SK-N-SH (cell line): Measurements from ENCODE around the gene NFKBIE. TPM values are rescaled to one million over a fixed set of nuclear protein-coding genes. Genes with fewer than 3 reads are reported as not detected.

Experiments used
- CTCF ChIA-PET: fragments of 300-600, 350-600 bp; formaldehyde crosslinking; extraction: SDS; loops from one replicate; lab custom pipeline; 2021; lab: Yijun Ruan, JAX
- POLR2A ChIA-PET: fragments of 350-600 bp; sonication (Branson Sonifier 250); formaldehyde crosslinking; extraction: SDS; loops from one replicate; lab custom pipeline; 2020; ENCODE audit warnings: antibody characterized with exemption, inconsistent platforms; lab: Yijun Ruan, JAX
- DNase-seq: peaks from one replicate; pipeline ENCODE4 v3.0.0; 2012
- H2AFZ ChIP-seq: fragments of 200-600 bp; sonication (generic); 2 replicates; pipeline ENCODE4 v1.8.1; 2016; ENCODE audit warnings: antibody characterized with exemption, mild to moderate bottlenecking, low read depth
- H3F3A ChIP-seq: fragments of 200-600 bp; sonication (generic); replicated peaks from 2 replicates; pipeline ENCODE3; 2016; ENCODE audit warnings: antibody characterized with exemption, mild to moderate bottlenecking; ENCODE audit not compliant: insufficient read depth
- H3K27ac ChIP-seq, 2 experiments: fragments of 200-500 bp in 1 of 2; fragments of 200-600 bp in 1 of 2; sonication (Bioruptor generic) in 1 of 2; sonication (generic), shearing (Covaris generic) in 1 of 2; 2 replicates each; pipeline versions ENCODE4 v1.5.1 to v1.6.1; 2014 to 2016; ENCODE audit warnings: low read depth in 2 of 2, inconsistent platforms in 1 of 2, low read length in 1 of 2, mild to moderate bottlenecking in 1 of 2, mixed read lengths in 1 of 2
- H3K27me3 ChIP-seq: fragments of 200-600 bp; sonication (generic), shearing (Covaris generic); 2 replicates; pipeline ENCODE4 v1.6.1; 2016; ENCODE audit warnings: mixed run types; ENCODE audit not compliant: insufficient read depth
- H3K36me3 ChIP-seq, 2 experiments: fragments of 200-500 bp in 1 of 2; fragments of 200-600 bp in 1 of 2; sonication (Bioruptor generic) in 1 of 2; sonication (generic) in 1 of 2; replicated peaks in 1 of 2; 2 replicates each; pipeline versions ENCODE3 to v1.5.1; 2014 to 2016; ENCODE audit warnings: low read length in 1 of 2, mild to moderate bottlenecking in 1 of 2; ENCODE audit not compliant: insufficient read depth in 2 of 2, control insufficient read depth in 1 of 2
- H3K4me1 ChIP-seq, 2 experiments: fragments of 200-500 bp in 1 of 2; fragments of 200-600 bp in 1 of 2; sonication (Bioruptor generic) in 1 of 2; sonication (generic), shearing (Covaris generic) in 1 of 2; 2 replicates each; pipeline versions ENCODE4 v1.5.1 to v1.6.1; 2014 to 2016; ENCODE audit warnings: low read depth in 1 of 2, low read length in 1 of 2, mixed run types in 1 of 2; ENCODE audit not compliant: insufficient read depth in 2 of 2, control insufficient read depth in 1 of 2
- H3K4me2 ChIP-seq: fragments of 200-600 bp; sonication (generic), shearing (Covaris generic); 2 replicates; pipeline ENCODE4 v1.6.1; 2017; ENCODE audit warnings: mixed run types
- H3K4me3 ChIP-seq, 2 experiments: fragments of 200-500 bp in 1 of 2; fragments of 200-600 bp in 1 of 2; sonication (Bioruptor generic) in 1 of 2; sonication (generic), shearing (Covaris generic) in 1 of 2; 2 replicates each; pipeline versions ENCODE4 v1.5.1 to v1.8.1; 2014 to 2016; ENCODE audit warnings: low read depth in 2 of 2, inconsistent platforms in 1 of 2, low read length in 1 of 2, mild to moderate bottlenecking in 1 of 2, mixed read lengths in 1 of 2, moderate library complexity in 1 of 2
- H3K79me2 ChIP-seq: fragments of 200-600 bp; sonication (generic); 2 replicates; pipeline ENCODE4 v1.8.1; 2017; ENCODE audit warnings: mild to moderate bottlenecking; ENCODE audit not compliant: insufficient read depth
- H3K9ac ChIP-seq: fragments of 200-600 bp; sonication (generic); 2 replicates; pipeline ENCODE4 v1.6.1; 2017; ENCODE audit warnings: mixed run types
- H3K9me2 ChIP-seq: fragments of 200-600 bp; sonication (generic); 2 replicates; pipeline ENCODE4 v1.6.1; 2017; ENCODE audit warnings: mixed run types
- H3K9me3 ChIP-seq: fragments of 200-600 bp; sonication (generic); 2 replicates; pipeline ENCODE4 v1.6.1; 2017; ENCODE audit warnings: mixed run types, mild to moderate bottlenecking, moderate library complexity
- H4K20me1 ChIP-seq: fragments of 200-600 bp; sonication (generic); 2 replicates; pipeline ENCODE4 v1.6.1; 2017; ENCODE audit warnings: mild to moderate bottlenecking, mixed run types; ENCODE audit not compliant: insufficient read depth
- CHD2 ChIP-seq: fragments of 150-350 bp; IDR thresholded peaks from 2 replicates; pipeline ENCODE4 v1.6.1; 2018; ENCODE audit warnings: low read length; ENCODE audit not compliant: partially characterized antibody
- ELF1 ChIP-seq: IDR thresholded peaks from 2 replicates; pipeline ENCODE4 v1.4.0; 2012
- EP300 ChIP-seq, 2 experiments: IDR thresholded peaks; 2 replicates each; pipeline versions ENCODE4 v1.4.0 to v1.6.1; 2012; ENCODE audit warnings: borderline replicate concordance in 1 of 2, low read depth in 1 of 2, low read length in 1 of 2
- FOXJ3 ChIP-seq: sonication (generic); formaldehyde crosslinking; IDR thresholded peaks from 2 replicates; pipeline ENCODE4 v1.5.1; 2020; ENCODE audit warnings: mild to moderate bottlenecking, missing genetic modification reagents
- FOXM1 ChIP-seq: IDR thresholded peaks from 2 replicates; pipeline ENCODE4 v1.4.0; 2012; ENCODE audit warnings: low read depth, mild to moderate bottlenecking
- GABPA ChIP-seq: IDR thresholded peaks from 2 replicates; pipeline ENCODE4 v1.4.0; 2012; ENCODE audit warnings: low read depth, mild to moderate bottlenecking
- MXI1 ChIP-seq: IDR thresholded peaks from 2 replicates; pipeline ENCODE4 v1.6.1; 2012; ENCODE audit warnings: mild to moderate bottlenecking, low read depth, low read length, improper control_type of control experiment
- NFIC ChIP-seq: IDR thresholded peaks from 2 replicates; pipeline ENCODE4 v1.4.0; 2012; ENCODE audit warnings: borderline replicate concordance
- POLR2AphosphoS5 ChIP-seq: IDR thresholded peaks from 2 replicates; pipeline ENCODE4 v1.6.1; 2012; ENCODE audit warnings: low read depth, low read length
- RCOR1 ChIP-seq: fragments of 150-350 bp; IDR thresholded peaks from 2 replicates; pipeline ENCODE4 v1.6.1; 2017; ENCODE audit warnings: antibody characterized with exemption, low read length
- RFX5 ChIP-seq: IDR thresholded peaks from 2 replicates; pipeline ENCODE4 v1.6.1; 2012; ENCODE audit warnings: mild to moderate bottlenecking, improper control_type of control experiment, low read length
- TCF12 ChIP-seq: IDR thresholded peaks from 2 replicates; pipeline ENCODE4 v1.4.0; 2012
- TEAD4 ChIP-seq: IDR thresholded peaks from 2 replicates; pipeline ENCODE4 v1.4.0; 2012; ENCODE audit warnings: mild to moderate bottlenecking, borderline replicate concordance; ENCODE audit not compliant: insufficient read depth
- YY1 ChIP-seq: IDR thresholded peaks from 2 replicates; pipeline ENCODE4 v1.4.0; 2012; ENCODE audit warnings: low read depth, mild to moderate bottlenecking
- WGBS: methylation state at CpG from one replicate; pipeline ENCODE4 v1.1.6; 2017; ENCODE audit warnings: low lambda C conversion rate; 5-methylcytosine and 5-hydroxymethylcytosine counted together
- polyA plus RNA-seq, 3 experiments: library from polyadenylated mRNA; depleted of rRNA; stranded (reverse); fragments of >200 nt; gene quantifications; 2 replicates each; pipeline ENCODE4 v1.2.3, GENCODE V29; 2012
- TF ChIP-seq, protein P1 (sequence below): fragments of 150-350 bp; IDR thresholded peaks from 2 replicates; pipeline ENCODE4 v1.6.1; 2016; ENCODE audit warnings: mild to moderate bottlenecking, low read depth, low read length
- TF ChIP-seq, protein P2 (sequence below): IDR thresholded peaks from 2 replicates; pipeline ENCODE4 v1.4.0; 2012; ENCODE audit warnings: low read depth
- TF ChIP-seq, protein P3 (sequence below): fragments of 200-600 bp; sonication (generic); IDR thresholded peaks from 2 replicates; pipeline ENCODE4 v1.6.1; 2017; ENCODE audit warnings: antibody characterized with exemption, mild to moderate bottlenecking, moderate library complexity

Gene NFKBIE
- polyA plus RNA-seq, 1 of the 3 experiments (the other 2 are of a cell fraction), result 5.8 TPM

DNA sequence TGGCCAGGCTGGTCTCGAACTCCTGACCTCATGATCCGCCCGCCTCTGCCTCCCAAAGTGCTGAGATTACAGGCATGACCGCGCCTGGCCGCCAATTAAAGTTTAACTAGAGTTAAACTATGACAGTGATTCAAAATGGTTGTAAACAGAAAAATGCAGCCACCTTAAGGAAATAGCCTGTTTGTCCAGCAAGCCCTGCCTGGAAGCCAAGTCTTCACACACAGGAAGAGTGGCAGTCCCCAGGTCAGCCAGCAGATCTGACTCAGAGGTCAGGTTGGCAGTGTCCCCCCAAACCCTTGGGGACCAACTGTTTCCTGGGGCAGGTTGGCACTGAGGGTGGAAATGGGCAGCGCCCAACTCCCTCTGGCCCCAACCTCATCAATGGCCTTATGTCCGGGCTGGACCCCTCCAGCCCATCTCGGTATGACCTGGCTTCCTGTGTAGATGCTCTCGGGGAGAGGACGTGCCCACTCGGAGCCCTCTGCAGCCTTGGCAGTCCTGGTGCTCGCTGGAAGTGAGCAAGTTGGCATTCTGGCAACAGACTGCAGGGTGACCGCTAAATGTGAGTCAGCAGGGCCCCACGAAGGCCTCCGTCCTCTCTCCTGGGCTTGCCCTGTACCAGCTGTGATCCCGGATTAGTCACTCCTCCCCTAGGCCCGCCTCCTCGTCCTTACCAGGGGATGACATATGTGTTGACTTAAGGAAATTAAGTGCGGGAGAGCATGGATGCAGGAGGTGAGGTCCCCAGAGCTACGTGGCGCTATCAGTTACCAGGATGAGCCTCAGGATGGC, 28.1 kb downstream of the NFKBIE start (continued):
- TF ChIP-seq, protein P1, sequence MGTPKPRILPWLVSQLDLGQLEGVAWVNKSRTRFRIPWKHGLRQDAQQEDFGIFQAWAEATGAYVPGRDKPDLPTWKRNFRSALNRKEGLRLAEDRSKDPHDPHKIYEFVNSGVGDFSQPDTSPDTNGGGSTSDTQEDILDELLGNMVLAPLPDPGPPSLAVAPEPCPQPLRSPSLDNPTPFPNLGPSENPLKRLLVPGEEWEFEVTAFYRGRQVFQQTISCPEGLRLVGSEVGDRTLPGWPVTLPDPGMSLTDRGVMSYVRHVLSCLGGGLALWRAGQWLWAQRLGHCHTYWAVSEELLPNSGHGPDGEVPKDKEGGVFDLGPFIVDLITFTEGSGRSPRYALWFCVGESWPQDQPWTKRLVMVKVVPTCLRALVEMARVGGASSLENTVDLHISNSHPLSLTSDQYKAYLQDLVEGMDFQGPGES, result no peak
- no peak for TF ChIP-seq YY1
- no peak for TF ChIP-seq CHD2
- no peak for TF ChIP-seq ELF1
- no peak for TF ChIP-seq RFX5
- TF ChIP-seq GABPA, result no peak; the same call in 1 of the 2 replicates
- peak; percentile 82; the same call in 1 of the 2 replicates for TF ChIP-seq NFIC
- peak; percentile 69; the same call in 1 of the 2 replicates for TF ChIP-seq POLR2AphosphoS5
- TF ChIP-seq TEAD4, result no peak
- TF ChIP-seq RCOR1, result 0 out of 2 replicates have a peak, but pooled peaks have one; percentile 6
- no peak for TF ChIP-seq FOXJ3
- TF ChIP-seq, protein P2, sequence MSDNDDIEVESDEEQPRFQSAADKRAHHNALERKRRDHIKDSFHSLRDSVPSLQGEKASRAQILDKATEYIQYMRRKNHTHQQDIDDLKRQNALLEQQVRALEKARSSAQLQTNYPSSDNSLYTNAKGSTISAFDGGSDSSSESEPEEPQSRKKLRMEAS, result peak; percentile 62
- peak; percentile 74 for TF ChIP-seq MXI1
- TF ChIP-seq FOXM1, result no peak

DNA sequence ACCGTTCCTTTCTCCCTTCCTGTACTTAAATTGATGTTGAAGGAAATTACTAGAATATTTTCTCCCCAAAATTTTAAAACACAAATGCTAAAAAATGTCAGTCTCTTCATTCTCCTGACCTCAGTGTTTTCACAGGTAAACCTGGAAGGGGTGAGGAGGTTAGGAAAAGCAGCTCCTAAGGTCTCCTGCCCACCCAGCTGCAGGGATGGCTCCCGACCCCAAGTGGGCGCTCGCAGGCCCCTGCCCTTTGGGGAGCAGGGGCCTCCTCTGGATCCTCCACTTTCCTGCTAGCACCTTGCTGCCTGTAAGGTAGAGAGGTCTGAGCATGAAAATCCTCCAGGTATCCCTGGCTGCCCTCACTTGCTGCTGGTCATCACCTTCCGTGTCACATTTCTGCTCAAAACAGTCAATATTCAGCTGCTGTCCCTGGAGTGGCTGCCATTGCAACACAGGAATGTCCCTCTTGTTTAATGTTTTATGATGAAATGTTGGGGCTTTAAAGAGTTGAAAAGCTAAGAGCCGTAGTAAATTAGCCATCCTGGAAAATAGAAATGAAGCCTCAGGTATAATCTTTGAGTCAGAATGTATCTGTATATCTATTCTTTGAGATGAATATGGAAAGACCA, 29.3 kb downstream of the NFKBIE start:
- no peak for DNase-seq
- ChIA-PET POLR2A (interaction anchor here (2.7 to 3.2 kb wide), 2 partner anchors 10 to 11 kb away, joined by 27 to 48 read pairs; partner anchors contain the start of gene HSP90AB1), CTCF (interaction anchor here (0.6 to 8.5 kb wide), 22 partner anchors 10 to 146 kb away, joined by 3 to 224 read pairs (median 12); partner anchors contain the start of genes HSP90AB1, MYMX, NFKBIE and SLC29A1)
- no peak overlapping the region for H3K4me2 ChIP-seq
- H3K9me3 ChIP-seq, result no peaks in the 10 kb centered on the region
- peaks cover 26 to 56% of the 10 kb centered on the region in 2 experiments for H3K4me1 ChIP-seq
- H3F3A ChIP-seq, result peaks cover 18% of the 10 kb centered on the region
- H3K4me3 ChIP-seq, result no peak overlapping the region
- peaks cover 0 to 6% of the 10 kb centered on the region in 2 experiments for H3K36me3 ChIP-seq
- no peak overlapping the region for H3K9ac ChIP-seq
- H2AFZ ChIP-seq, result no peak overlapping the region
- no peaks in the 10 kb centered on the region for H3K79me2 ChIP-seq
- WGBS, result 96% methylated on average over 6 of the region's 6 CpGs
- peak overlapping the region in 1 of 2 experiments; percentile 91; a peak in 2 of 4 replicates for H3K27ac ChIP-seq
- TF ChIP-seq EP300 (IDR thresholded peaks at IDR 0.05; ENCODE audit: borderline replicate concordance in 1 of 2, low read depth in 1 of 2, low read length in 1 of 2), result no peak
- no peak for TF ChIP-seq TCF12
- no peak for TF ChIP-seq TEAD4
- TF ChIP-seq, protein P3, sequence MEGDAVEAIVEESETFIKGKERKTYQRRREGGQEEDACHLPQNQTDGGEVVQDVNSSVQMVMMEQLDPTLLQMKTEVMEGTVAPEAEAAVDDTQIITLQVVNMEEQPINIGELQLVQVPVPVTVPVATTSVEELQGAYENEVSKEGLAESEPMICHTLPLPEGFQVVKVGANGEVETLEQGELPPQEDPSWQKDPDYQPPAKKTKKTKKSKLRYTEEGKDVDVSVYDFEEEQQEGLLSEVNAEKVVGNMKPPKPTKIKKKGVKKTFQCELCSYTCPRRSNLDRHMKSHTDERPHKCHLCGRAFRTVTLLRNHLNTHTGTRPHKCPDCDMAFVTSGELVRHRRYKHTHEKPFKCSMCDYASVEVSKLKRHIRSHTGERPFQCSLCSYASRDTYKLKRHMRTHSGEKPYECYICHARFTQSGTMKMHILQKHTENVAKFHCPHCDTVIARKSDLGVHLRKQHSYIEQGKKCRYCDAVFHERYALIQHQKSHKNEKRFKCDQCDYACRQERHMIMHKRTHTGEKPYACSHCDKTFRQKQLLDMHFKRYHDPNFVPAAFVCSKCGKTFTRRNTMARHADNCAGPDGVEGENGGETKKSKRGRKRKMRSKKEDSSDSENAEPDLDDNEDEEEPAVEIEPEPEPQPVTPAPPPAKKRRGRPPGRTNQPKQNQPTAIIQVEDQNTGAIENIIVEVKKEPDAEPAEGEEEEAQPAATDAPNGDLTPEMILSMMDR, result no peak
- H3K27me3 ChIP-seq, result no peaks in the 10 kb centered on the region
- no peaks in the 10 kb centered on the region for H3K9me2 ChIP-seq
- H4K20me1 ChIP-seq, result no peaks in the 10 kb centered on the region
